ENCODE measurements around the gene SPATA3. TPM values are rescaled to one million over a fixed set of nuclear protein-coding genes. Genes with fewer than 3 reads are reported as not detected.
"Not testable (repeated sequence)": the region's sequence is repeated elsewhere in the genome, so short reads cannot be mapped to it uniquely, and the experiment has no call there.

The SPATA3 gene
- total and polyA plus RNA-seq, 2 donors: not detected

- no peak for DNase-seq (ENCODE audit: low read depth in 6 of 9, low spot score in 9 of 9)
- H3K4me1 ChIP-seq (ENCODE audit: control insufficient read depth in 2 of 2, insufficient read depth in 2 of 2, low read length in 2 of 2): peaks cover 0 to 4% of the 10 kb centered on the region in 2 donors
- H3K27ac ChIP-seq (ENCODE audit: low read depth in 1 of 2, low read length in 1 of 2): no peak overlapping the region
- H3K9me3 ChIP-seq (ENCODE audit: control insufficient read depth in 2 of 2, insufficient read depth in 1 of 2, low read length in 1 of 2): no peaks in the 10 kb centered on the region
- no peak overlapping the region for H3K4me3 ChIP-seq (ENCODE audit: low read length in 2 of 2)
- peaks cover 0 to 28% of the 10 kb centered on the region in 2 donors for H3K27me3 ChIP-seq (ENCODE audit: control insufficient read depth in 2 of 2, insufficient read depth in 1 of 2, low read length in 1 of 2)
- WGBS: 74% methylated on average over 2 of the region's 2 CpGs
- no peaks in the 10 kb centered on the region for H3K36me3 ChIP-seq (ENCODE audit: control insufficient read depth in 2 of 2, insufficient read depth in 2 of 2, low read length in 1 of 2)
These were observed 15.6 kb downstream of the SPATA3 start for GRCh38 chr2:231011526-231011925.

GRCh38 chr2:231012463-231012862 lies 16.5 kb downstream of the SPATA3 start:
- no peak for DNase-seq (ENCODE audit: low read depth in 6 of 9, low spot score in 9 of 9)
- no peak overlapping the region for H3K27ac ChIP-seq (ENCODE audit: low read depth in 1 of 2, low read length in 1 of 2)
- WGBS: 92% methylated on average over 3 of the region's 3 CpGs
- H3K4me3 ChIP-seq (ENCODE audit: low read length in 2 of 2): no peak overlapping the region
- peaks cover 0 to 30% of the 10 kb centered on the region in 2 donors for H3K27me3 ChIP-seq (ENCODE audit: control insufficient read depth in 2 of 2, insufficient read depth in 1 of 2, low read length in 1 of 2)
- peaks cover 0 to 1% of the 10 kb centered on the region in 2 donors for H3K4me1 ChIP-seq (ENCODE audit: control insufficient read depth in 2 of 2, insufficient read depth in 2 of 2, low read length in 2 of 2)
- H3K36me3 ChIP-seq (ENCODE audit: control insufficient read depth in 2 of 2, insufficient read depth in 2 of 2, low read length in 1 of 2): no peaks in the 10 kb centered on the region
- no peaks in the 10 kb centered on the region for H3K9me3 ChIP-seq (ENCODE audit: control insufficient read depth in 2 of 2, insufficient read depth in 1 of 2, low read length in 1 of 2)

- Histone ChIP-seq H3K36me3 (ENCODE audit: control insufficient read depth in 2 of 2, insufficient read depth in 2 of 2, low read length in 1 of 2) (no peaks in the 10 kb centered on the region), H3K9me3 (ENCODE audit: control insufficient read depth in 2 of 2, insufficient read depth in 1 of 2, low read length in 1 of 2) (no peaks in the 10 kb centered on the region), H3K4me3 (ENCODE audit: low read length in 2 of 2) (no peak overlapping the region), H3K4me1 (ENCODE audit: control insufficient read depth in 2 of 2, insufficient read depth in 2 of 2, low read length in 2 of 2) (no peaks in the 10 kb centered on the region), H3K27ac (ENCODE audit: low read depth in 1 of 2, low read length in 1 of 2) (no peak overlapping the region), H3K27me3 (ENCODE audit: control insufficient read depth in 2 of 2, insufficient read depth in 1 of 2, low read length in 1 of 2) (peaks cover 0 to 29% of the 10 kb centered on the region in 2 donors)
- 57% methylated on average over 3 of the region's 3 CpGs for WGBS
- no peak for DNase-seq (ENCODE audit: low read depth in 6 of 9, low spot score in 9 of 9)
These were observed 17.9 kb downstream of the SPATA3 start for GRCh38 chr2:231013820-231014219.

GRCh38 chr2:231015478-231015877 lies 19.6 kb downstream of the SPATA3 start:
- Histone ChIP-seq H3K4me1 (ENCODE audit: control insufficient read depth in 2 of 2, insufficient read depth in 2 of 2, low read length in 2 of 2) (no peaks in the 10 kb centered on the region), H3K4me3 (ENCODE audit: low read length in 2 of 2) (no peak overlapping the region), H3K36me3 (ENCODE audit: control insufficient read depth in 2 of 2, insufficient read depth in 2 of 2, low read length in 1 of 2) (no peaks in the 10 kb centered on the region), H3K9me3 (ENCODE audit: control insufficient read depth in 2 of 2, insufficient read depth in 1 of 2, low read length in 1 of 2) (no peaks in the 10 kb centered on the region), H3K27me3 (ENCODE audit: control insufficient read depth in 2 of 2, insufficient read depth in 1 of 2, low read length in 1 of 2) (peaks cover 0 to 25% of the 10 kb centered on the region in 2 donors), H3K27ac (ENCODE audit: low read depth in 1 of 2, low read length in 1 of 2) (no peak overlapping the region)
- no peak for DNase-seq (ENCODE audit: low read depth in 6 of 9, low spot score in 9 of 9)
- 94% methylated on average over 7 of the region's 7 CpGs for WGBS

- H3K36me3 ChIP-seq (ENCODE audit: control insufficient read depth in 2 of 2, insufficient read depth in 2 of 2, low read length in 1 of 2): no peaks in the 10 kb centered on the region
- no peaks in the 10 kb centered on the region for H3K9me3 ChIP-seq (ENCODE audit: control insufficient read depth in 2 of 2, insufficient read depth in 1 of 2, low read length in 1 of 2)
- H3K4me3 ChIP-seq (ENCODE audit: low read length in 2 of 2): no peak overlapping the region
- peaks cover 0 to 25% of the 10 kb centered on the region in 2 donors for H3K27me3 ChIP-seq (ENCODE audit: control insufficient read depth in 2 of 2, insufficient read depth in 1 of 2, low read length in 1 of 2)
- DNase-seq (ENCODE audit: low read depth in 6 of 9, low spot score in 9 of 9): no peak
- H3K4me1 ChIP-seq (ENCODE audit: control insufficient read depth in 2 of 2, insufficient read depth in 2 of 2, low read length in 2 of 2): no peaks in the 10 kb centered on the region
- WGBS: 96% methylated on average over 3 of the region's 3 CpGs
- H3K27ac ChIP-seq (ENCODE audit: low read depth in 1 of 2, low read length in 1 of 2): no peak overlapping the region
These were observed 20.0 kb downstream of the SPATA3 start for GRCh38 chr2:231015926-231016325.

GRCh38 chr2:231016566-231017230 lies 20.8 kb downstream of the SPATA3 start:
- no peak for DNase-seq (ENCODE audit: low read depth in 6 of 9, low spot score in 9 of 9)
- no peaks in the 10 kb centered on the region for H3K9me3 ChIP-seq (ENCODE audit: control insufficient read depth in 2 of 2, insufficient read depth in 1 of 2, low read length in 1 of 2)
- no peaks in the 10 kb centered on the region for H3K36me3 ChIP-seq (ENCODE audit: control insufficient read depth in 2 of 2, insufficient read depth in 2 of 2, low read length in 1 of 2)
- no peak overlapping the region for H3K27ac ChIP-seq (ENCODE audit: low read depth in 1 of 2, low read length in 1 of 2)
- 93% methylated on average over 6 of the region's 6 CpGs for WGBS
- H3K4me3 ChIP-seq (ENCODE audit: low read length in 2 of 2): no peak overlapping the region
- peaks cover 0 to 21% of the 10 kb centered on the region in 2 donors for H3K27me3 ChIP-seq (ENCODE audit: control insufficient read depth in 2 of 2, insufficient read depth in 1 of 2, low read length in 1 of 2)
- H3K4me1 ChIP-seq (ENCODE audit: control insufficient read depth in 2 of 2, insufficient read depth in 2 of 2, low read length in 2 of 2): no peaks in the 10 kb centered on the region

GRCh38 chr2:231017231-231017598 lies 21.3 kb downstream of the SPATA3 start:
- Histone ChIP-seq H3K9me3 (ENCODE audit: control insufficient read depth in 2 of 2, insufficient read depth in 1 of 2, low read length in 1 of 2) (no peaks in the 10 kb centered on the region), H3K36me3 (ENCODE audit: control insufficient read depth in 2 of 2, insufficient read depth in 2 of 2, low read length in 1 of 2) (no peaks in the 10 kb centered on the region), H3K27me3 (ENCODE audit: control insufficient read depth in 2 of 2, insufficient read depth in 1 of 2, low read length in 1 of 2) (peaks cover 0 to 17% of the 10 kb centered on the region in 2 donors), H3K27ac (ENCODE audit: low read depth in 1 of 2, low read length in 1 of 2) (no peak overlapping the region), H3K4me1 (ENCODE audit: control insufficient read depth in 2 of 2, insufficient read depth in 2 of 2, low read length in 2 of 2) (no peaks in the 10 kb centered on the region), H3K4me3 (ENCODE audit: low read length in 2 of 2) (no peak overlapping the region)
- no peak for DNase-seq (ENCODE audit: low read depth in 6 of 9, low spot score in 9 of 9)
- 34% methylated on average over 4 of the region's 4 CpGs for WGBS

GRCh38 chr2:231018184-231018583 lies 22.3 kb downstream of the SPATA3 start:
- H3K27me3 ChIP-seq (ENCODE audit: control insufficient read depth in 2 of 2, insufficient read depth in 1 of 2, low read length in 1 of 2): peaks cover 0 to 16% of the 10 kb centered on the region in 2 donors
- DNase-seq (ENCODE audit: low read depth in 6 of 9, low spot score in 9 of 9): no peak
- no peak overlapping the region for H3K27ac ChIP-seq (ENCODE audit: low read depth in 1 of 2, low read length in 1 of 2)
- 94% methylated on average over 3 of the region's 3 CpGs for WGBS
- H3K4me3 ChIP-seq (ENCODE audit: low read length in 2 of 2): no peak overlapping the region
- no peaks in the 10 kb centered on the region for H3K36me3 ChIP-seq (ENCODE audit: control insufficient read depth in 2 of 2, insufficient read depth in 2 of 2, low read length in 1 of 2)
- no peaks in the 10 kb centered on the region for H3K9me3 ChIP-seq (ENCODE audit: control insufficient read depth in 2 of 2, insufficient read depth in 1 of 2, low read length in 1 of 2)
- no peaks in the 10 kb centered on the region for H3K4me1 ChIP-seq (ENCODE audit: control insufficient read depth in 2 of 2, insufficient read depth in 2 of 2, low read length in 2 of 2)

- H3K4me1 ChIP-seq (ENCODE audit: control insufficient read depth in 2 of 2, insufficient read depth in 2 of 2, low read length in 2 of 2); H3K4me3 ChIP-seq (ENCODE audit: low read length in 2 of 2); H3K27ac ChIP-seq (ENCODE audit: low read depth in 1 of 2, low read length in 1 of 2); DNase-seq (ENCODE audit: low read depth in 6 of 9, low spot score in 9 of 9); H3K27me3 ChIP-seq (ENCODE audit: control insufficient read depth in 2 of 2, insufficient read depth in 1 of 2, low read length in 1 of 2); H3K36me3 ChIP-seq (ENCODE audit: control insufficient read depth in 2 of 2, insufficient read depth in 2 of 2, low read length in 1 of 2); H3K9me3 ChIP-seq (ENCODE audit: control insufficient read depth in 2 of 2, insufficient read depth in 1 of 2, low read length in 1 of 2): not testable (repeated sequence)
- 98% methylated on average over 3 of the region's 3 CpGs for WGBS
These were observed 29.1 kb downstream of the SPATA3 start for GRCh38 chr2:231025059-231025458.

Measured in thymus (tissue), 11 donors.